ENCODE measurements around the gene TNFAIP8L2.

Gene TNFAIP8L2

GRCh38 chr1:151156515-151156819, at the start of gene TNFAIP8L2:
Gene TNFAIP8L2, plus strand, starts transcription at chr1:151156649. Its CDS starts 2,049 bp downstream, at chr1:151158698.
- peak; percentile 79 for DNase-seq

GRCh38 chr1:151106894-151107293, 49.6 kb upstream of the TNFAIP8L2 start:
- no peak for DNase-seq

- no peak for DNase-seq
Observed at GRCh38 chr1:151108331-151108730, 48.1 kb upstream of the TNFAIP8L2 start.

- no peak for DNase-seq
Observed at GRCh38 chr1:151113877-151114276, 42.6 kb upstream of the TNFAIP8L2 start.

- DNase-seq: no peak
Observed at GRCh38 chr1:151124763-151125403, 31.6 kb upstream of the TNFAIP8L2 start.

GRCh38 chr1:151128800-151129199, 27.6 kb upstream of the TNFAIP8L2 start:
- DNase-seq: no peak

- peak; percentile 91 for DNase-seq
Observed at GRCh38 chr1:151130987-151131586, 25.4 kb upstream of the TNFAIP8L2 start.

GRCh38 chr1:151131701-151132334, 24.6 kb upstream of the TNFAIP8L2 start:
- no peak for DNase-seq

- DNase-seq: no peak
Observed at GRCh38 chr1:151132335-151133017, 24.0 kb upstream of the TNFAIP8L2 start.

GRCh38 chr1:151133018-151133806, 23.2 kb upstream of the TNFAIP8L2 start:
- DNase-seq: no peak

GRCh38 chr1:151134396-151134795, 22.1 kb upstream of the TNFAIP8L2 start:
- DNase-seq: no peak

GRCh38 chr1:151134991-151135390, 21.5 kb upstream of the TNFAIP8L2 start:
- DNase-seq: no peak

GRCh38 chr1:151135433-151136385, 20.7 kb upstream of the TNFAIP8L2 start:
- DNase-seq: no peak

GRCh38 chr1:151137789-151138188, 18.7 kb upstream of the TNFAIP8L2 start:
- DNase-seq: no peak

GRCh38 chr1:151142411-151143056, 13.9 kb upstream of the TNFAIP8L2 start:
- DNase-seq: no peak

GRCh38 chr1:151143057-151143435, 13.4 kb upstream of the TNFAIP8L2 start:
- DNase-seq: no peak

GRCh38 chr1:151143986-151144385, 12.5 kb upstream of the TNFAIP8L2 start:
- DNase-seq: no peak

GRCh38 chr1:151144474-151145303, 11.8 kb upstream of the TNFAIP8L2 start:
- DNase-seq: no peak

- no peak for DNase-seq
Observed at GRCh38 chr1:151145304-151146071, 11.0 kb upstream of the TNFAIP8L2 start.

GRCh38 chr1:151146072-151146411, 10.4 kb upstream of the TNFAIP8L2 start:
- DNase-seq: no peak
